Vagina (tissue), 2 donors: ENCODE results near the gene PCBP4. TPM values are rescaled to one million over a fixed set of nuclear protein-coding genes. Genes with fewer than 3 reads are reported as not detected.

Source experiments
- DNase-seq, 2 donors: peaks; one replicate each; pipeline ENCODE4 v3.0.0-alpha.2; 2017; ENCODE audit errors: extremely low spot score in 2 of 2
- H3K27ac ChIP-seq: fragments of 200-600 bp; sonication (generic); one replicate; pipeline ENCODE4 v1.5.1; 2019
- H3K27me3 ChIP-seq: fragments of 200-600 bp; sonication (generic); one replicate; pipeline ENCODE4 v1.5.1; 2019
- H3K36me3 ChIP-seq, 2 donors: fragments of 200-600 bp; sonication (generic); one replicate each; pipeline ENCODE4 v1.5.1; 2017 to 2019
- H3K4me1 ChIP-seq: fragments of 200-600 bp; sonication (generic); one replicate; pipeline ENCODE4 v1.5.1; 2019
- H3K4me3 ChIP-seq, 2 donors: fragments of 200-600 bp; sonication (generic); 1 replicate in 1 of 2; 2 replicates in 1 of 2; pipeline ENCODE4 v1.5.1; 2016 to 2019
- H3K9me3 ChIP-seq: fragments of 200-600 bp; sonication (generic); one replicate; pipeline ENCODE4 v1.5.1; 2019
- POLR2A ChIP-seq, 2 donors: fragments of 450-650 bp; IDR thresholded peaks; one replicate each; pipeline ENCODE4 v1.6.1; 2017; ENCODE audit warnings: antibody characterized with exemption in 2 of 2, mild to moderate bottlenecking in 2 of 2, moderate library complexity in 2 of 2
- POLR2AphosphoS5 ChIP-seq, 2 donors: sonication (generic); formaldehyde crosslinking; IDR thresholded peaks; one replicate each; pipeline ENCODE4 v1.9.0; 2017; ENCODE audit warnings: antibody characterized with exemption in 2 of 2, mild to moderate bottlenecking in 2 of 2, low read depth in 1 of 2; ENCODE audit not compliant: insufficient read depth in 1 of 2
- intact Hi-C: fragments of 100-400 bp; cut with DNase I; formaldehyde crosslinking; loops from one replicate; pipeline ENCODE4 v1.15.1; 2023
- total RNA-seq: library from RNA; depleted of rRNA; stranded (reverse); fragments of >200 nt; gene quantifications from one replicate; pipeline ENCODE4 v1.2.3, GENCODE V29; 2016
- TF ChIP-seq, protein P1 (sequence below), 3 experiments: fragments of 450-650 bp in 2 of 3; fragments of 200-600 bp in 1 of 3; sonication (generic) in 1 of 3; IDR thresholded peaks; one replicate each; pipeline ENCODE4 v1.5.1; 2017 to 2019; ENCODE audit warnings: antibody characterized with exemption in 3 of 3, mild to moderate bottlenecking in 2 of 3, moderate library complexity in 2 of 3

The PCBP4 gene
- total RNA-seq, 1 donor from 2014 or later: 36.6 TPM

DNA sequence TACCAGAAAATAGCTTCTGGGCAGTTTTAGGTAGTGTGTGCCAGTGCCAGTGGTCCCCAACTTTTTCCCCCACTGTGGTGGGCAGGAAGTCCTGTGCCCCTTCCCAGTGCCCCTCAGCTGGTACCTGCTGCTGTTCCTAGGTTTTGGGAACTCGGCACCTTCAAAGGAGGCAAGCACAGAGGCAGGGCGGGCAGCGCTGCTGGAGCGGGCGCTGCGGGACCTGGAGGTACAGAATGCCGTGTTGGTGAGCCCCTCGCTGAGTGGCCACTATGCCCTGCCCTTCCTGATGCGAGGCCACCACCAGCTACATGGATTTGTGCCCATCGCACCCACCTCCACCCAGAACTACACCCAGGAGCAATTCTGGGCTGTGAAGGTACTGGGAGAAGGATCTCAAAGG lies 13.0 kb upstream of the PCBP4 start:
- DNase-seq: no peak
- H3K4me3 ChIP-seq: no peak overlapping the region
- no peaks in the 10 kb centered on the region for H3K27me3 ChIP-seq
- H3K27ac ChIP-seq: no peak overlapping the region
- no peaks in the 10 kb centered on the region for H3K9me3 ChIP-seq
- no peaks in the 10 kb centered on the region for H3K36me3 ChIP-seq
- intact Hi-C loops: no loop called here
- H3K4me1 ChIP-seq: peaks cover 35% of the 10 kb centered on the region
- TF ChIP-seq, protein P1, sequence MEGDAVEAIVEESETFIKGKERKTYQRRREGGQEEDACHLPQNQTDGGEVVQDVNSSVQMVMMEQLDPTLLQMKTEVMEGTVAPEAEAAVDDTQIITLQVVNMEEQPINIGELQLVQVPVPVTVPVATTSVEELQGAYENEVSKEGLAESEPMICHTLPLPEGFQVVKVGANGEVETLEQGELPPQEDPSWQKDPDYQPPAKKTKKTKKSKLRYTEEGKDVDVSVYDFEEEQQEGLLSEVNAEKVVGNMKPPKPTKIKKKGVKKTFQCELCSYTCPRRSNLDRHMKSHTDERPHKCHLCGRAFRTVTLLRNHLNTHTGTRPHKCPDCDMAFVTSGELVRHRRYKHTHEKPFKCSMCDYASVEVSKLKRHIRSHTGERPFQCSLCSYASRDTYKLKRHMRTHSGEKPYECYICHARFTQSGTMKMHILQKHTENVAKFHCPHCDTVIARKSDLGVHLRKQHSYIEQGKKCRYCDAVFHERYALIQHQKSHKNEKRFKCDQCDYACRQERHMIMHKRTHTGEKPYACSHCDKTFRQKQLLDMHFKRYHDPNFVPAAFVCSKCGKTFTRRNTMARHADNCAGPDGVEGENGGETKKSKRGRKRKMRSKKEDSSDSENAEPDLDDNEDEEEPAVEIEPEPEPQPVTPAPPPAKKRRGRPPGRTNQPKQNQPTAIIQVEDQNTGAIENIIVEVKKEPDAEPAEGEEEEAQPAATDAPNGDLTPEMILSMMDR (IDR thresholded peaks at IDR 0.05): no peak
- TF ChIP-seq POLR2A (IDR thresholded peaks at IDR 0.05) (no peak), POLR2AphosphoS5 (IDR thresholded peaks at IDR 0.05; ENCODE audit: insufficient read depth in 1 of 2, low read depth in 1 of 2) (no peak)

DNA sequence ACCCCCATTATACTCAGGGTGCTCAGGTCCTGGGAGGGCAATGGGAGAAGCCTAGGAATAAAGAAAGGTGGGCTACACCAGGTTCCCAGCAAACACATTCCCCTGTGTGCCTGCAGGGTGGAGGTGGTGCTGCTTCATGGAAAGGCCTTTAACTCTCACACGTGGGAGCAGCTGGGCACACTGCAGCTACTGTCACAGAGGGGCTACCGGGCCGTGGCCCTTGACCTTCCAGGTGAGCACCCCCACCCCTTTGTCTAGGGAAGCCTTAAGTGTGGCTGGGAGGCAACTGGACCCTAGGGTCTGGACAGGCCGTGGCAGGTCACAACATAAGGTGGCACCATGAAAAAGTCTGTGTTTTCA lies 10.9 kb upstream of the PCBP4 start:
- Histone ChIP-seq H3K4me3 (no peak overlapping the region), H3K4me1 (peaks cover 43% of the 10 kb centered on the region), H3K36me3 (no peaks in the 10 kb centered on the region), H3K27me3 (no peaks in the 10 kb centered on the region), H3K27ac (no peak overlapping the region), H3K9me3 (no peaks in the 10 kb centered on the region)
- intact Hi-C loops: no loop called here
- TF ChIP-seq POLR2A (IDR thresholded peaks at IDR 0.05) (no peak), POLR2AphosphoS5 (IDR thresholded peaks at IDR 0.05; ENCODE audit: insufficient read depth in 1 of 2, low read depth in 1 of 2) (no peak)
- TF ChIP-seq, protein P1 (IDR thresholded peaks at IDR 0.05): no peak
- no peak for DNase-seq

DNA sequence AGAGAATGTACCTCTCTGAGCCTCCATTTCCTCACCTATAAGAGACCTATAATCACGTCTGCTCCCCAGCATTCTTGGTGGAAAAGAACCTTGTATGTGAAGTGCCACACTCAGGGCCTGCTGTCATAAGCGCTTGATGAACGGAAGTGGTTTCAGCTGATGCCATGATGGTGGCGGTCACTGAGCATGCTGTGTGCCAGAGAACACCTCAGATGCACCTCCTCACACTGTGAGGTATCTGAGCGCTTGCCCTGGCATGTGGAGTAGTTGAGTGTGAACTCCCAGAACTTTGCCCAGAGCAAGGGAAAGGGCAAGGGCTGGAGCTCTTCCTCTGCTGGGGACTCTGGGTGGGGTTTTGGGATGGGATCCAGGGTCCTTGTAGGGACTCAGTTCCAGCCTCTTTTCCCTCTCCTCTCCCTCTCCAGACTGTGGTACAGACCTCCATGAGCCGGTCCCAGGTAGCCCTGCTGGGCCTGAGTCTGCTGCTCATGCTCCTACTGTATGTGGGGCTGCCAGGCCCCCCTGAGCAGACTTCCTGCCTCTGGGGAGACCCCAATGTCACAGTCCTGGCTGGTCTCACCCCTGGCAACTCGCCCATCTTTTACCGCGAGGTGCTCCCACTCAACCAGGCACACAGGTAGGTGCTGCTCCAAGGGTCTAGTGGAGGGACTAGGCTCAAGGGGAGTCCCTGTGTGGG lies 10.3 kb upstream of the PCBP4 start:
- Histone ChIP-seq H3K27ac (no peak overlapping the region), H3K36me3 (no peaks in the 10 kb centered on the region), H3K9me3 (no peaks in the 10 kb centered on the region), H3K27me3 (no peaks in the 10 kb centered on the region), H3K4me1 (peaks cover 42% of the 10 kb centered on the region), H3K4me3 (no peak overlapping the region)
- TF ChIP-seq, protein P1 (IDR thresholded peaks at IDR 0.05): no peak
- TF ChIP-seq POLR2AphosphoS5 (IDR thresholded peaks at IDR 0.05; ENCODE audit: insufficient read depth in 1 of 2, low read depth in 1 of 2) (no peak), POLR2A (IDR thresholded peaks at IDR 0.05) (no peak)
- DNase-seq: no peak
- intact Hi-C loops: no loop called here

DNA sequence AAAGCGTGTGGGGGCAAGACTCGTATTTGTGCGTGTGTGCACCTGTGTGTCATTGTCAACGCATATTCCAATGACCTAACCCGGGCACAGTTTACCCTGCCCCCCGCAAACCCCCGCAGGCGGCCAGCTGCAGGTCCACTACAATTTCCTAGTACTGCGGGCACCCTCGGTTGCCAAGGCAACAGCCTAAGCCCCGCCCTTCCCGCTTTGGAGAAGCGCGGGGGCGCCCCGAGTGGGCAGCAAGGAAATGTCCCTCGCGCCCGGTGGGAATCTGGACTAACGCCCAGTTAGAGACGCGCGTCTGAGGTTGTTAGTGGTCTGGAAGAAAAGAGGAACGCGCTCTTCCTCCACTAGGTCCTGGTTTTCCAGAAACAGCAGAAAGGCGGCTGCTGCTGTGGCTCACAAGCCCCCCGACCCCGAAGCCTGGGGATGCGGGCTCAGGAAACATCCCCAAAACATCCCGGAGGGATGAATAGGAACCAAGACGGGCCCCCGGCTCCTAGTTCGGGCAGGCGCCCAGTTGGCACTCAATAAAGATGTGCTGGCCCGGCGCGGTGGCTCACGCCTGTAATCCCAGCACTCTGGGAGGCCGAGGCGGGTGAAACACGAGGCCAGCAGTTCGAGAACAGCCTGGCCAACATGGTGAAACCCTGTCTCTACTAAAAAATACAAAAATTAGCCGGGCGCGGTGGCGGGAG lies 8.7 kb upstream of the PCBP4 start:
- no peaks in the 10 kb centered on the region for H3K27me3 ChIP-seq
- TF ChIP-seq POLR2AphosphoS5 (IDR thresholded peaks at IDR 0.05; ENCODE audit: insufficient read depth in 1 of 2, low read depth in 1 of 2) (peak in 1 of 2 donors; percentile 19), POLR2A (IDR thresholded peaks at IDR 0.05) (no peak)
- TF ChIP-seq, protein P1 (IDR thresholded peaks at IDR 0.05): no peak
- intact Hi-C loops: loop anchor here (2.0 kb wide), 1 partner anchor 35 kb away; the partner anchor contains the start of gene RRP9
- H3K4me3 ChIP-seq: peak overlapping the region; percentile 61 to 81
- H3K4me1 ChIP-seq: peaks cover 30% of the 10 kb centered on the region
- H3K36me3 ChIP-seq: no peaks in the 10 kb centered on the region
- no peaks in the 10 kb centered on the region for H3K9me3 ChIP-seq
- H3K27ac ChIP-seq: peak overlapping the region; percentile 94
- no peak for DNase-seq
